ENCODE measurements around the gene TANC1.

TANC1 gene

DNA sequence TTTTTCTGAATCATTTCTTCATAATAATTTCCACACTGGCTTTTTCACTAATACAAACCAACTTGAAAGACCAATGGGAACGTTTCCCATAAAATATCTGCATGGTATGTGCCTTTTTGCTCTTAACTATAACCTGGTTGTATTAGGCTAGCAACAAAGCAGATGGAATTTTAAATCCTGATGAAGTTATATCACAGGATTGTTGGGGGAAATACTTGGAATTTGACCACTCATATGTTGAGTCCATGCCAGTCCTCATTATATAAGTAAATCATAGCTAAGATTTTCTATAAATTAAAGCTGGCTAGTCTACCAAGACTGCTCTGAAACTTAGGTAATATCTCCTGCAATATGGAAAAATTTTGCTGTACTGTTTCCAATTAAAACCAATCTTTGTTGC is 99.5 kb downstream of the TANC1 start:
- Histone ChIP-seq H4K8ac (ENCODE audit: low read depth, low read length) (no peak overlapping the region), H3K9me3 (replicated peaks in 1 of 2; ENCODE audit: control insufficient read depth in 2 of 2, insufficient read depth in 1 of 2, low read depth in 1 of 2, low read length in 2 of 2) (no peaks in the 10 kb centered on the region), H3K36me3 (replicated peaks in 1 of 2; ENCODE audit: control insufficient read depth in 2 of 2, insufficient read depth in 2 of 2, low read length in 2 of 2) (peaks cover 0 to 17% of the 10 kb centered on the region in 2 donors), H3K18ac (ENCODE audit: low read length) (no peak overlapping the region), H2BK15ac (ENCODE audit: low read length) (no peak overlapping the region), H2BK120ac (ENCODE audit: low read depth, low read length) (no peak overlapping the region), H3K79me1 (ENCODE audit: low read depth, low read length) (no peaks in the 10 kb centered on the region), H2AFZ (ENCODE audit: low read length) (no peak overlapping the region), H3K9ac (ENCODE audit: low read depth, low read length, poor library complexity) (no peak overlapping the region), H2AK5ac (ENCODE audit: low read depth, low read length) (no peak overlapping the region), H2BK12ac (ENCODE audit: low read length) (no peak overlapping the region), H2BK5ac (ENCODE audit: low read length) (no peak overlapping the region), H3K4me3 (ENCODE audit: low read length in 2 of 2) (no peak overlapping the region), H3K4ac (ENCODE audit: low read length) (no peak overlapping the region), H3K27me3 (ENCODE audit: control insufficient read depth in 3 of 3, insufficient read depth in 3 of 3, low read depth in 1 of 3, low read length in 3 of 3) (no peaks in the 10 kb centered on the region), H3K14ac (ENCODE audit: low read length) (no peak overlapping the region), H3K27ac (replicated peaks; ENCODE audit: low read length) (no peak overlapping the region), H3K4me1 (ENCODE audit: control insufficient read depth in 2 of 2, insufficient read depth in 1 of 2, low read depth in 1 of 2, low read length in 2 of 2) (peaks cover 13 to 17% of the 10 kb centered on the region in 2 donors), H3K4me2 (ENCODE audit: insufficient read depth, low read length, poor library complexity, severe bottlenecking) (no peak overlapping the region), H3K23ac (ENCODE audit: low read depth, low read length, poor library complexity) (no peak overlapping the region), H4K91ac (ENCODE audit: low read depth, low read length, poor library complexity) (no peak overlapping the region)
- DNase-seq (ENCODE audit: low spot score), result no peak
- WGBS, 2 donors (ENCODE audit: extremely low coverage in 2 of 2, insufficient read length in 2 of 2, insufficient replicate concordance in 1 of 2), result no CpG with 5 or more reads among the region's 1 CpG

- Histone ChIP-seq H3K27ac (replicated peaks; ENCODE audit: low read length) (no peak overlapping the region), H2AFZ (ENCODE audit: low read length) (no peak overlapping the region)
Observed at GRCh38 chr2:159069229-159069628, 100.8 kb downstream of the TANC1 start.

DNA sequence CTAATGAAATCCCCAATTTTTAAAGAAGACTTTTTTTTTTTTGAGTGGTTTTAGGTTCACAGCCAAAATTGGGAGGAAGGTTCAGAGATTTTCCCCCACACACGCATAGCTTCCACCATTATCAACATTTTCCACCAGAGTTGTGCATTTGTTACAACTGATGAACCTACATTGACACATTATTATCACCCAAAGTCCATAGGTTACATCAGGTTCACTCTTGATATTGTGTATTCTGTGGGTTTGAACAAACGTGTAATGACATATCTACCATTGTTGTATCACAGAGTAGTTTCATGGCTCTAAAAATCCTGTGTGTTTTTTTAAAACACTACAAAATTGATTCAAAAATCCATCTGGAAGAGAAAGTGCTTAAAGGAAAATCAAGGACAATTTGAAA is 101.8 kb downstream of the TANC1 start:
- Histone ChIP-seq H2AFZ (ENCODE audit: low read length) (no peak overlapping the region), H2BK5ac (ENCODE audit: low read length) (no peak overlapping the region), H3K4ac (ENCODE audit: low read length) (no peak overlapping the region), H3K4me3 (ENCODE audit: low read length in 2 of 2) (no peak overlapping the region), H2AK5ac (ENCODE audit: low read depth, low read length) (no peak overlapping the region), H3K9ac (ENCODE audit: low read depth, low read length, poor library complexity) (no peak overlapping the region), H3K27me3 (ENCODE audit: control insufficient read depth in 3 of 3, insufficient read depth in 3 of 3, low read depth in 1 of 3, low read length in 3 of 3) (no peaks in the 10 kb centered on the region), H3K23ac (ENCODE audit: low read depth, low read length, poor library complexity) (no peak overlapping the region), H2BK12ac (ENCODE audit: low read length) (no peak overlapping the region), H4K8ac (ENCODE audit: low read depth, low read length) (no peak overlapping the region), H3K27ac (replicated peaks; ENCODE audit: low read length) (no peak overlapping the region), H3K79me1 (ENCODE audit: low read depth, low read length) (no peaks in the 10 kb centered on the region), H3K18ac (ENCODE audit: low read length) (no peak overlapping the region), H3K4me1 (ENCODE audit: control insufficient read depth in 2 of 2, insufficient read depth in 1 of 2, low read depth in 1 of 2, low read length in 2 of 2) (peaks cover under 1 to 9% of the 10 kb centered on the region in 2 donors), H2BK120ac (ENCODE audit: low read depth, low read length) (no peak overlapping the region), H2BK15ac (ENCODE audit: low read length) (no peak overlapping the region), H3K14ac (ENCODE audit: low read length) (no peak overlapping the region), H3K9me3 (replicated peaks in 1 of 2; ENCODE audit: control insufficient read depth in 2 of 2, insufficient read depth in 1 of 2, low read depth in 1 of 2, low read length in 2 of 2) (no peaks in the 10 kb centered on the region), H3K36me3 (replicated peaks in 1 of 2; ENCODE audit: control insufficient read depth in 2 of 2, insufficient read depth in 2 of 2, low read length in 2 of 2) (peaks cover 0 to 17% of the 10 kb centered on the region in 2 donors), H4K91ac (ENCODE audit: low read depth, low read length, poor library complexity) (no peak overlapping the region), H3K4me2 (ENCODE audit: insufficient read depth, low read length, poor library complexity, severe bottlenecking) (no peak overlapping the region)
- WGBS, 2 donors (ENCODE audit: extremely low coverage in 2 of 2, insufficient read length in 2 of 2, insufficient replicate concordance in 1 of 2), result no CpG with 5 or more reads among the region's 2 CpGs
- no peak for DNase-seq (ENCODE audit: low spot score)

More at GRCh38 chr2:159069229-159069628, 100.8 kb downstream of the TANC1 start:
- Histone ChIP-seq H2BK12ac (ENCODE audit: low read length) (no peak overlapping the region), H3K79me1 (ENCODE audit: low read depth, low read length) (no peaks in the 10 kb centered on the region), H3K18ac (ENCODE audit: low read length) (no peak overlapping the region), H2BK120ac (ENCODE audit: low read depth, low read length) (no peak overlapping the region), H3K9me3 (replicated peaks in 1 of 2; ENCODE audit: control insufficient read depth in 2 of 2, insufficient read depth in 1 of 2, low read depth in 1 of 2, low read length in 2 of 2) (no peaks in the 10 kb centered on the region), H3K9ac (ENCODE audit: low read depth, low read length, poor library complexity) (no peak overlapping the region), H2AK5ac (ENCODE audit: low read depth, low read length) (no peak overlapping the region), H3K4me1 (ENCODE audit: control insufficient read depth in 2 of 2, insufficient read depth in 1 of 2, low read depth in 1 of 2, low read length in 2 of 2) (peaks cover 11 to 15% of the 10 kb centered on the region in 2 donors), H4K91ac (ENCODE audit: low read depth, low read length, poor library complexity) (no peak overlapping the region), H2BK5ac (ENCODE audit: low read length) (no peak overlapping the region), H4K8ac (ENCODE audit: low read depth, low read length) (no peak overlapping the region), H3K27me3 (ENCODE audit: control insufficient read depth in 3 of 3, insufficient read depth in 3 of 3, low read depth in 1 of 3, low read length in 3 of 3) (no peaks in the 10 kb centered on the region), H3K4me3 (ENCODE audit: low read length in 2 of 2) (no peak overlapping the region), H3K14ac (ENCODE audit: low read length) (no peak overlapping the region), H2BK15ac (ENCODE audit: low read length) (no peak overlapping the region), H3K4ac (ENCODE audit: low read length) (no peak overlapping the region), H3K36me3 (replicated peaks in 1 of 2; ENCODE audit: control insufficient read depth in 2 of 2, insufficient read depth in 2 of 2, low read length in 2 of 2) (peaks cover 0 to 17% of the 10 kb centered on the region in 2 donors), H3K4me2 (ENCODE audit: insufficient read depth, low read length, poor library complexity, severe bottlenecking) (no peak overlapping the region), H3K23ac (ENCODE audit: low read depth, low read length, poor library complexity) (no peak overlapping the region)
- WGBS, 2 donors (ENCODE audit: extremely low coverage in 2 of 2, insufficient read length in 2 of 2, insufficient replicate concordance in 1 of 2), result no CpG with 5 or more reads among the region's 2 CpGs
- DNase-seq (ENCODE audit: low spot score), result no peak

DNA sequence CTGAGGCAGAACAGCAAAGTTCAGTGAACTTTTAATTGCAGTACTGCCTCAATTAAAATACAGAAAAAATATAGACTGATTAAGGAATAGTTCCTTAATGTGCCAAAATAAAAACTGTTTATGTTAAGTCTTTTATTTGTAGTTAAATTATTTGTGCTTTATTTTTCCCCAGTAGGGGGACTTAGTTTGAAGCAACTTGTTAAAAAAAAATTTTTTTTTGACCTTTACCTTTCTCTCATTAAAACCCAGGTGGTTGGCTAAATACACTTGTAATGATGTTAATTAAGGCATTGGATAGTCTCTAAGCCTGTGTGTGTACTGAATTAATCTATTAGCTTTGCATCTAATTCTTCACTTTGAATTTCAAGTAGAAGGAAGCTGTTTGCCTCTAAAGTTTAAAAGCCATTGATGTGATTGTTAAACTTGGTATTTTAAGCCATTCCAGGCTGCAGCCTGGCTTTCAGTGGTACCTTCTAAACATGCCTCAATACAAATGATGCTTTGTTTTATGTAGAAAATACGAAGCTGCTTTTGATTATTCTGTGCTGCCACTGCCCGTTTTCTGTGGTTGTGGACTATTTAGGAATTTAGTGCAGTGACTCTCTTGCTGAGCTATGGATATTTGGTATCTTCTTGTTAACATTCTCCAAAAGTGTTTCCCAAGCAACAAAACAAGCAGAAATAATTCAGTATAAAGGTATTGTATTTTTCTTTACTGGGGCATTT is 102.9 kb downstream of the TANC1 start:
- H3K27ac ChIP-seq (replicated peaks; ENCODE audit: low read length), result no peak overlapping the region
- no peak overlapping the region for H3K14ac ChIP-seq (ENCODE audit: low read length)
- no peak overlapping the region for H2AK5ac ChIP-seq (ENCODE audit: low read depth, low read length)
- H3K4me3 ChIP-seq (ENCODE audit: low read length in 2 of 2), result no peak overlapping the region
- DNase-seq (ENCODE audit: low spot score), result no peak
- no CpG with 5 or more reads among the region's 2 CpGs for WGBS, 2 donors (ENCODE audit: extremely low coverage in 2 of 2, insufficient read length in 2 of 2, insufficient replicate concordance in 1 of 2)
- no peak overlapping the region for H2AFZ ChIP-seq (ENCODE audit: low read length)
- H3K23ac ChIP-seq (ENCODE audit: low read depth, low read length, poor library complexity), result no peak overlapping the region
- H2BK5ac ChIP-seq (ENCODE audit: low read length), result no peak overlapping the region
- H3K9me3 ChIP-seq (replicated peaks in 1 of 2; ENCODE audit: control insufficient read depth in 2 of 2, insufficient read depth in 1 of 2, low read depth in 1 of 2, low read length in 2 of 2), result no peaks in the 10 kb centered on the region
- peaks cover 0 to 11% of the 10 kb centered on the region in 2 donors for H3K36me3 ChIP-seq (replicated peaks in 1 of 2; ENCODE audit: control insufficient read depth in 2 of 2, insufficient read depth in 2 of 2, low read length in 2 of 2)
- no peak overlapping the region for H2BK15ac ChIP-seq (ENCODE audit: low read length)
- no peak overlapping the region for H3K4ac ChIP-seq (ENCODE audit: low read length)
- no peak overlapping the region for H2BK12ac ChIP-seq (ENCODE audit: low read length)
- H4K91ac ChIP-seq (ENCODE audit: low read depth, low read length, poor library complexity), result no peak overlapping the region
- H3K4me2 ChIP-seq (ENCODE audit: insufficient read depth, low read length, poor library complexity, severe bottlenecking), result no peak overlapping the region
- no peak overlapping the region for H4K8ac ChIP-seq (ENCODE audit: low read depth, low read length)
- H3K4me1 ChIP-seq (ENCODE audit: control insufficient read depth in 2 of 2, insufficient read depth in 1 of 2, low read depth in 1 of 2, low read length in 2 of 2), result peaks cover 0 to 3% of the 10 kb centered on the region in 2 donors
- H3K79me1 ChIP-seq (ENCODE audit: low read depth, low read length), result no peaks in the 10 kb centered on the region
- H3K27me3 ChIP-seq (ENCODE audit: control insufficient read depth in 3 of 3, insufficient read depth in 3 of 3, low read depth in 1 of 3, low read length in 3 of 3), result no peaks in the 10 kb centered on the region
- H2BK120ac ChIP-seq (ENCODE audit: low read depth, low read length), result no peak overlapping the region
- no peak overlapping the region for H3K9ac ChIP-seq (ENCODE audit: low read depth, low read length, poor library complexity)
- no peak overlapping the region for H3K18ac ChIP-seq (ENCODE audit: low read length)
